Activated gamma-delta T cell treated with anti-CD3 and anti-CD28 coated beads, Interleukin-2, amount 50 U/mL, for 16 hours (primary cell): ENCODE measurements around the gene SLC25A19.
"Not testable (repeated sequence)": the region's sequence is repeated elsewhere in the genome, so short reads cannot be mapped to it uniquely, and the experiment has no call there.

Experiments used
- DNase-seq: peaks from one replicate; pipeline ENCODE4 v3.0.0-alpha.2; 2020; ENCODE audit warnings: low read depth

SLC25A19 gene

DNA sequence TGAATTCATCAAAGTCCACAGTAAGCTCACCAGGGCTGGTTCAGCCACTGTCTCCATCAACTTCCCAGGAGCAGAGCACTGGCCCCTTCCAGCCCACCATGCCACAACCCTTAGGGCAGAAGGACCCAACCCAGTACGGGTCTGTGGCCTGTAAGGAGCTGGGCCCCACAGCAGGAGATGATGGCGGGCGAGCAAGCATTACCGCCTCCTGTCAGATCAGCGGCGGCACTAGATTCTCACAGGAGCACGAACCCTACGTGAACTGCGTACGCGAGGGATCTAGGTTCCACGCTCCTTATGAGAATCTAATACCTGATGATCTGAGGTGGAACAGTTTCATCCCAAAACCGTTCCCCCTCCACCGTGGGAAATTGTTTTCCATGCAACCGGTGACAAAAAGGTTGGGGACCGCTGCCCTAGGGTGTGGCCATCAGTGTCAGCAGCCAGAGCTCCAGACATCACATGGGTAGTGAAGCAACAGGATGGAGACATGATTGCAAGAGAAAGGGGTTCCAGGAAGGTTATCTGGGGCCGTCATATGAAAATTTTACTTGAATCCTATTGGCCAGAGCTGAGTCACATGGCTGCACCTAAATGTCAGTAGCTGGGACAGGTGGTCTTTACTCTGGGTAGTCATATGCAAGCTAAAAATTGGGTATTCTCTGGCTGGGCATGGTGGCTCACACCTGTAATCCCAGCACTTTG is 12.4 kb upstream of the SLC25A19 start:
- no peak for DNase-seq

DNA sequence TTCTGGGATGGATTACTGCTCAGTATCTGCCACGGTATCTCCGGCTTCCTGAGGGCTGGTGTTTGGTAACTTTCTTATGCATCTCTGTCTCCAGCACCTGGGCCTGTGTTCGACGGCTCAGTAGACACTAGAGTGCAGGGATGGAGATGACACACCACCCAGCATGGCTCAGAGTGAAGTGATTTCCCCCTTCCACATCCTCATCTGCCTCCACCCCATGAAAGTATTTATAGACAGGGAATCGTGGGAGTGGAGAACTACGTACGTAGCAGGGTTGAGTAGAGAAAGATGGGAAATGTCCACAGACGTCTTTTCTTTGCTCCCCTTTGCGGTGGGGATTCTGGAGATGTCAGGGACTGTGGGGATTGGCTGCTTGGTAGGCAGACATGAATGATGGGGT is 11.8 kb upstream of the SLC25A19 start:
- DNase-seq, result no peak

DNA sequence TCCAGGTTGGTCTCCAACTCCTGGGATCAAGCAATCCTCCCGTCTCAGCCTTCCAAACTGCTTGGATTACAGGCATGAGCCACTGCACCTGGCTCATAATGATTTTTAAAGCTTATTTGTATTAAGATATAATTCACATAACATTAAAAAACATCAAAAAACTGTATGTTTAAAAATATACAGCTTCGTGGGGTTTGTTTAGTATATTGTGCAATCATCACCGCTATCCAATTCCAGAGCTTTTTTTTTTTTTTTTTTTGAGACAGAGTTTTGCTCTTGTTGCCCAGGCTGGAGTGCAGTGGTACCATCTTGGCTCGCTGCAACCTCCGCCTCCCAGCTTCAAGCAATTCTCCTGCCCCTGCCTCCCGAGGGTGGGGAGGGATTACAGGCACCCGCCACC is 11.0 kb upstream of the SLC25A19 start:
- no peak for DNase-seq

DNA sequence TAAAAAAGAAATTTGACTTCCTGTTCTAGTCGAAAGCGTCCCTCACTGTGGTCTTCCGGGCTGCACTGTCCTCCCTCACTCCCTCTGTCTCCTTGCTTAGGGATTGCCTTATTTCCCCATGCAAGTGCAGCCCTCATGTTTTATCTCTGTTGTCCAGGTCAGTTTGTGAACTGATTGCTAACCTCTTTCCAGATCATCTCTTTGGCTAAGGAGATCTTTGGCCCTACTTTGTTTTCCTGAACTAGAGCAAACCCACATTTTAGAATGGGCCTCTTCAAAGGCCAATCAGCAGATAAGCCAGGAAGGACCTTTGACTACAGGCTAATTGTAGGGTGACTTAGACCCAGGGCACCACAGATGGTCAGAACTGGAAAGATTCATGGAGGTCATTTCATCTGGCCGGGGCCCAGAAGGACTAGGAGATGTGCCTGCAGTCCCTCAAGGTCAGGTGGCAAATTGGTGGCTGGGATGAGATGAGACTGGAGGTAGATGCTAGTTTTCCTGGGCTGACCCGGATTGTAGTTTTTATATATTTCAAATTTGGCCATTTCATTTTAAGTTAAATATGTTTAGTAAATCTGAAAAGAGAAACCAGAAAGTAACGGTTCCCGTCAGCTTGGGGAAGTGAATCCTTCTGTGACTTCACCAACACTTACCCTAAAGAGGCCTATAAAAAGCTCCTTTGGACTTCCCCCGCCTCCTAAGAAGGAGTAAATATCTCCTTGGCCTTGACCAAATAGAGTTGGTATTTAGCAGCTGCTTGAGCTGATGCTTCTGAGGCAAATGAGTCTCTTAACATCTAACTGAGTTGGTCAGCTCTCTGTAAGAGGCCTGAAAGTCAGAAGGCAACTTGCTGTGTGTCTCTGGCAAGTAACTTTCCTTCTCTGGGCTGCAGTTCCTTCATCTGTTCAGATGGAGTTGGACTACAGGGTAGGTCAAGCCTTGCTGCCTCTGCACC is 6.2 kb upstream of the SLC25A19 start:
- no peak for DNase-seq

DNA sequence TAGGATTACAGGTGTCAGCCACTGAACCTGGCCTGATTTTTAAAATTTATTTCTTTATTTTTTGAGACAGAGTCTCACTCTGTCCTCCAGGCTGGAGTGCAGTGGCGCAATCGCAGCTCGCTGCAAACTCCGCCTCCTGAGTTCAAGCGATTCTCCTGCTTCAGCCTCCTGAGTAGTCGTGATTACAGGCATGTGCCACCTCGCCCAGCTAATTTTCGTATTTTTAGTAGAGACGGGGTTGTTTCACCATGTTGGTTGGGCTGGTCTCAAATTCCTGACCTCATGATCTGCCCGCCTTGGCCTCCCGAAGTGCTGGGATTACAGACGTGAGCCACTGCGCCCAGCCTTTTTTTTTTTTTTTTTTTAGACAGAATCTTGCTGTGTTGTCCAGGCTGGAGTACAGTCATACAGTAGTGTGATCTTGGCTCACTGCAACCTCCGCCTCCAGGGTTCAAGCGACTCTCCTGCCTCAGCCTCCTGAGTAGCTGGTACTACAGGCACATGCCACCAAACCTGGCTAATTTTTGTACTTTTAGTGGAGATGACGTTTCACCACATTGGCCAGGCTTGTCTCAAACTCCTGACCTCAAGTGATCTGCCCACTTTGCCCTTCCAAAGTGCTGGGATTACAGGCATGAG is 3.7 kb upstream of the SLC25A19 start:
- not testable (repeated sequence) for DNase-seq

DNA sequence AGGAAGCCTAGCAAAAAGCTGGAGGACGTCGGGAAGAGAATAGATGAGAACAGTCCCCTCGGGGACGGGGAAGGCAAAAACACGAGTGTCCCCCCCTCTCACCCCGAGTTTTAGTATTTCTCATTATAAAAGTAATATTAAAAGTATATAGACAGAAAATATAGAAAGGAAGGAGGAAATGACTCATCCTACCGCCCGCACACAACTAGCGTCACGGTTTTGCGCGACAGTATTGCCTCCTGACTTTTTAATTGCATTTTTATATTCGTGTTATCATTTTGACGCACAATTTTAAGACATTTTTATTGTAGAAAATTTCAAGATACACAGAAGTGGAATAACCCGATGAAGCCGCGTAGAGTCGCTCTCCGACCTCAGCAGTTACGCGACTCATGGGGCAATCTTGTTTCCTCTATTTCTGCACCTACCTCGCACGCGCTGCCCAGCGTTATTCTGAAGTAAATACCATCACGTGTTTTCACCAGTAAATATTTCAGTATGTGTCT is 652 bp upstream of the SLC25A19 start:
- peak; percentile 29 for DNase-seq

DNA sequence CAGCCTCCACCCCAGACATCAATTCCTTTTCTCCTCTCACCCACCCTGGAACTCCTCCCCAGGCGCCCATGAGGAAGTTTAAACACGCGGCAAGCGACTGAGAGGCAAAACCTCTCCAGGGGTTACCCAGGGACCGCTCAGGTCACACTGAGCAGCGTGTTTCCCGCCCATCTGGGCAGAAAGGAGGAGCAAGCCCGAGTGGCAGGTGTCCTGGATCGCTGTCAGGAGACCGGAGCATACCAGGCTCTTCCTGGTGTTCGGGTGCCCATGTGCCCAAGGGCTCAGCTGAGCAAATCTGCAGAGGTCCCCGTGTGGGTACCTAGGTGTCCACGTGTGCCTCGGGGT is 491 bp downstream of the SLC25A19 start:
- no peak for DNase-seq

DNA sequence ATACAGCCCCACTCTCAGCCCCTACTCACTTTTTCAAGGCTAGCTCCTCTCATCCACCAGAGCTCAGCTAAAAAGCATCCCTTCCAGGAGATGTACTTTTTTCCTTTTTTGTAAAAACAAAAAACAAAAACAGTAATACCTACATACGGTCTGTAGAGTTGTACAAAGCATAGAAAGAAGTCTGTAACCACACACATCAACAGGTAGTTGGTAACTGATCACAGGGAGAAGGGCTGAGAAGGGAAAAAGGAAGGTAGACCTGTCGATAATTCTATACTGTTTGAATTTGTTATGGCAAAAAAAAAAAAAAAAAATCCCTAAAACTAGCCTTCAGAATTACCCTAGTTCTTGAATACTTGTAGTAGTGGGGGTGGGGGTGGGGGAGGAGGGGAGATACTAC is 874 bp downstream of the SLC25A19 start:
- DNase-seq, result no peak

DNA sequence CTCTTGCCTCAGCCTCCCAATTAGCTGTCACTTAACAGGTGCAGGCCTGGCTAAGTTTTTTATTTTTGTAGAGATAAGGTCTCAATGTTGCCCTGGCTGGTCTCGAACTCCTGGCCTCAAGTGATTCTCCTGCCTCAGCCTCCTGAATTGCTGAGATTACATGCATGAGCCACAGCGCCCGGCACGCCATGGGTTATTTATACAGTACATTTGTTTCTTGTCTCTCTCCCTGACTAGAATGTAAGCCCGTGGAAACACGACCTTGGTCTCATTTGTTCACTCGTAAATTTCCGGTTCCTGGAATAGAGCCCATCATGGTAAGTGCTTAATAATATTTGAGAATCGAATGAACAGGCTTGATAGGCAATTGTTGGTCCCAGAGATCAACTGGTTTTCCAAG is 2.0 kb downstream of the SLC25A19 start:
- DNase-seq, result no peak

DNA sequence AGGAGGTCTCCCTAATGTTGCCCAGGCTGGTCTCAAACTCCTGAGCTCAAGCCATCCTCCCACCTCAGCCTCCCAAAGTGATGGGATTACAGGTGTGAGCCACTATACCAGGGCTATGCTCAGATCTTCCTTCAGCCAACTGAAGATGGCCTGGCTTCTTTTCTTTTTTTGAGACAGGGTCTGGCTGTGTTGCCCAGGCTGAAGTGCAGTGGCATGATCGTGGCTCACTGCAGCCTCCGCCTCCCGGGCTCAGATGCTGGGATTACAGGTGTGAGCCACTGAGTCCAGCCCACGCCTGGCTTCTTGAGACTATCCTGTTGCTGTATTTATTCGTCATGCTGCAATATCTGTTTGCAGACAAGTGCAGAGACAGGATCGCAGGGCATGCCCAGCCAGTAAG is 4.1 kb downstream of the SLC25A19 start:
- no peak for DNase-seq

DNA sequence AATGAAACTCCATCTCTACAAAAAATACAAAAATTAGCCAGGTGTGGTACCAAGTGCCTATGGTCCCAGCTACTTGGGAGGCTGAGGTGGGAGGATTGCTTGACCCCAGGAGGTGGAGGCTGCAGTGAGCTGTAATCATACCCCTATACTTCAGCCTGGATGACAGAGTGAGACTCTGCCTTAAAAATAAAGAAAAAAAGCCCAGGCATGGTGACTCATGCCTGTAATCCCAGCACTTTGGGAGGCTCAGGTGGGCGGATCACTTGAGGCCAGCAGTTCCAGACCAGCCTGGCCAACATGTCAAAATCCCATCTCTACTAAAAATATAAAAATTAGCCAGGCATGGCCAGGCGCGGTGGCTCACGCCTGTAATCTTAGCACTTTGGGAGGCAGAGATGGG is 9.0 kb downstream of the SLC25A19 start:
- DNase-seq, result not testable (repeated sequence)

DNA sequence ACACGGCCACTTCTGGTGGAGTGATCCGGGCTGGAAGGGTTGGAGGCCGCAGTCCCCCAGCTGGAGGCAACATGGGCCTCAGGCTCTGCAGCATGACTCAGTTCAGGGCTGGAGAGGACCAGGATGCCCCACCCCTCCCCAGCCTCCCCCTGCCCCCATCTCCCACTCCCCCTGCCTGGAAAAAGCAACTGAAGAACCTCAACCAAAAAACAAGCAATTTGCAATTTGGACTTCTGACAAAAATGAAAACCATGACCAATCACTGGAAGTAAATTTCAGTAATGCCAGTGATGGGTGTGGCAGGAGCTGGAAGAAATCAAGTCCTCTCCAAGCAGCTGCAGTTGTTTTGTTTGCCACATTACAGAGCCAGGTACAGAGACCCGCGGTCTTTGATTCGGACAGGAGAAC is 11.6 kb downstream of the SLC25A19 start:
- no peak for DNase-seq

DNA sequence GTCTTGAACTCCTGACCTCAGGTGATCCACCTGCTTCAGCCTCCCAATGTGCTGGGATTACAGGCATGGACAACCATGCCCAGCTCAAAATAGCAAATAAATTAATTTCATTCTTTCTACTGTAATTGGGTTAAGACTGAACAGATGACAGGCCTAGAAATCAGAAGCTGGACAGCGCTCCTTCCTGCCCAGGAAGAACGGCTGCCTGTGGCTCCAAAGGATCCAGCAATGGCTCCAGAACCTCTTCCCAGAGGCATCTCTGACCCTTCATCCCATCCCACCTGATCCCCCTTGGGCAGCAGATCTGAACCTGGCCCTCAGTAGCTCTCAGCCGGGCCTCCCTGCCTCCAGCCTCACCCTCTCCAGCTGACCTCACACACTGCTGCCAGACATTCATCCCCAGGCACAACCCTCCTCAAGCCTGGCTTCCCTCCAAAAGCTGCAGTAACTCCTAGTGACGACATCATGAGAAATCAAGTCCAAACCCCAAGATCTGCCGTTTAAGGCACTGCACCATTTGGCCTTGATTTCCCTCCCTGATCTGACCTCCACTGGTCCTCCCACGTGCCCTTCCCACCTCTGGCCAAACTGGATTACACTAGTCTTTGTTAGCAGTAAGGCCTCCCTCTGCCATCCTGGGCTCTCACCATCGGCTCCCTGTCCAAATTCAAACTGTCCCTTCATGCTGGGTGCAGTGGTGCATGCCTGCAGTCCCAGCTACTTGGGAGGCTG is 15.1 kb downstream of the SLC25A19 start:
- no peak for DNase-seq

DNA sequence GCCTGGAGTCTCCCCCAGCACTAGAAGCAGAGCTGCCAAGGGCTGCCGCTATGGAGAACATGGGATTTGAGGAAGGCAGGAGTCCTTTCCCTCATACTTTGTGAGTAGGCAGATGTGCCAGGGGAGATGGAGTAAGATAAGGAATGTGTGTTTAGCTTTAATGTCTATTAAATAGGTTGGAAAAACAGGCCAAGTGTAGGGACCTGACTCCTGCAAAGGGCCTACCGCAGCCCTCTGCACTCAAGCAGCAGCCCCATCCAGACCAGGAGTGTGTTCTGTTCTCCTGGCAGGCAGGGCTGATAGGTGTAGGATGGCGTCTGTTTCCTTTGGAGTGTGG is 16.4 kb downstream of the SLC25A19 start:
- no peak for DNase-seq

DNA sequence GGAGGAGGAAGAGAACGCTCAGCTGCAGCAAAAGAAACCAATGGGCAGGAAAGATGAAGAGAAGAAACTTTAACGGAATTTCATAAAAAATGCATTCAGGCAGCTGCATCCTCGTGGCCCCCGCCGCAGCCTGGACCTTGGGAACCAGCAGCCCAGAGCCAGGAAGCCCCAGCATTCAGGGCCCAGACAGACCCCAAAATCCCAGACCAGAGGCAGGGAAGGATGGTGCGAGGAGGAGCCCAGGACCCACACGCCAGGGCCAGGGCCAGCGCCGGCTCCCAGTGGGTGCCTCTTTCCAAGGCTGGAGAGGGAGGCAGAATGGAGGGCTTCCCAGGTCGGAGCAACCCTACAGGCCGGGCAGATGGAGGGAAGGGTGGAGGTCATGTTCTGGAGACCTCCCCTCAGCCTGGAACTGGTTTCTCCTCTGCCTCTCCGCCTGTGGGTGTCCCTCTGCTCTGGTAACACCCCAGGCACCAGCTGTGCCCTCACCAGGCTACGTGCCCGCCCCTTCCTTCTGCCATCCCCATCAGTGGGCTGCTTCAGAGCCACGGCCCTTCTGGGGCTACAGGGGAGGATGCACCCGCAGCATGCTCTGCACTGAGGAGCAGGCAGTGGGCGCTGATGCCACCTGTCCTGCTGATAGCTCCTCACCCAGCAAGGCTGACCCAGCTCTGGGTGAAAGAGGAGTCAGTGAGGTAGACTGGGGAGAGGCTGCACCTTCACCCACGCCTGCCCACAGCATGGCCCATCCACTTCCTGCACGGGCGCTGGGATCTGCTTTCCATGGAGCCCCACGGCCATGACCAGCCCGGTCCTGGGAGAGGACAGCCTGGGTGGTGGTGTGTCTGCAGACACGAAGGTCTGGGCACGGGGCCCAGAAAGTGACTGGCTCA is 17.0 kb downstream of the SLC25A19 start:
- DNase-seq, result no peak

DNA sequence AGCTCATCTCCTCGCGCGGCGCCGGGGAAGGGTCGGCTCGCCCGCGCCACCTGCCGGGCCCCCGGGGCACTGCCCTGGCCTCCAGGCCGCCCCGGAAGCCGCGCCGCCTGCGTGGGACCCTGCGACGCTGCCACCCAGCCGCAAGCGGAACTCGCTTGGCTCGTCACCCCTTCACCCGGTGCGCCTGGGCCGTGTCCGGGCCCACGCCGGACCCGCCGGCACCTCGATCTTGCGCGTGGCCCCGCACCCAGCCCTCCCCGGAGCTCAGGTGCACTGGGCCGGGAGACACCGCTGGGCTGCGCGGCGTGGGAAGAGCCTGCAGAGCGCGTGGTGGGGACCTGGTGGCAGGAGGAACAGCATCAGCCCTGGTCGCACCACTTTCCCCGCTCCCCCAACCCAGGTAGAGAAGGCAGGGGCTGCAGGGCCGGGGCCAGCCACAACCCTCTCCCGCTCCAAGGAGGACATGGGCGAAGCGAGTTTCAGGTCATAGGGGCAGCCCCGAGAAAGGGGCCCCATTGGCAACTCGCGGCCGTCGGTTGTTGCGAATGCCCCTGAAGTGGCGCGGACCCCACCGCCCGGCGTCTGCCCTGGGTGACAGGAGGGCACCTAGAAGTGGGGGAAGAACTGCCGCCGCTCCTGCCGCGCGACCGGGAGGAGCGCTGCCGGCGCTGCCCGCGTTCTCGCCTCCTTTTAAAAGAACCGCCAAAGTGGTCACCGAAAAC is 17.8 kb downstream of the SLC25A19 start:
- DNase-seq, result peak; percentile 78

DNA sequence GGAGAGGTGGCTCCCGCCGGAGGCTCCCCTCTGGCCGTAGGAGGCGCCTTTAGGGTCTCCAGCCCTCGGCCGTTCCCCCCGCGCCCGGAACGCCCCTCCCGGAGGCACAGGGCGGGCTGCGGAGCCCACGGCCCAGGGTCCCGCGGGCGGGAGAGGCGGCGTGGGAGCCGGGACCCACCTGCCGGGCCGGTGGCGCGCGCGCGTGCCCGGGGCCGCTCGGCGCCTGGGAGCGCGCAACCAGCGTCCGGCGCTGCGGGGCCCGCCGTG is 18.3 kb downstream of the SLC25A19 start, which contains the start of gene MIF4GD:
Gene MIF4GD, minus strand, starts transcription at position 266 of the 267 bp plus-strand sequence. CDS start 1,036 bp downstream, outside the sequence.
- no peak for DNase-seq

DNA sequence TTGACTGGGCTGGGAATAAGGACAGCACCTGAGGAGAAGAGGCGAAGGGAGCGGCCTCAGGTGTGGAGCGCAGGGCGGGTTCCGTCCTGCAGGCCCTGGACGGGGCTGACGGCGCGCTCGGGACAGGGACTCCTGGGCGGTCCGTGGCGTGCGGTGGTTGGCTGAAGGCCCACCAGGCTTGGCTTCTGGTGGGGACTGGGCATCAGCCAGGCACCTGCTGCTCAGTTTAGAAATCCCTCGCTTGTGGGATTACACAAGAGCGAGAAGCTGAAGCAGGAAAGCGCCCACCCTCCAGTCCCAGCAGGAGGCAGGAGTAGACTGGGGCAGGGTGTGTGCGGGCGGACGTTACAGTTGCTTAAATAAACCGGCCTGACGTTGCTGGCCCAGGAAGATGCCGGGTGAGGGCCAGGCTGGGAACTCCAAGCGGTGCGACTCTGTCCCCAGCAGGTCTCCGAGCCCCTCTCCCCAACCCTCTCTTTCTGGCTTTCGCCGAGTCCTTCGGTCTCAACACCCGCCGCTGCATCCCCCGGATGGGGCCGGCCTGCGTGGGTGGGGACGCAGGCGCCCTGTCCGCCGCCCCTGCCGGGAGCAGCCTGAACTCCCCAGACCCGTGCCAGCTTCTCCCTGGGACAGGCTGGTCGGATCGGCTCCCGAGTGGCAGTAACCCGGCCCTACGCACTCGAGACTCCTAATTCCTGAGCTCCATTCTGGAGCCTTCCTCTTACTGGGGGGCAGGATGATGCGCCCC is 18.8 kb downstream of the SLC25A19 start:
- peak; percentile 24 for DNase-seq

DNA sequence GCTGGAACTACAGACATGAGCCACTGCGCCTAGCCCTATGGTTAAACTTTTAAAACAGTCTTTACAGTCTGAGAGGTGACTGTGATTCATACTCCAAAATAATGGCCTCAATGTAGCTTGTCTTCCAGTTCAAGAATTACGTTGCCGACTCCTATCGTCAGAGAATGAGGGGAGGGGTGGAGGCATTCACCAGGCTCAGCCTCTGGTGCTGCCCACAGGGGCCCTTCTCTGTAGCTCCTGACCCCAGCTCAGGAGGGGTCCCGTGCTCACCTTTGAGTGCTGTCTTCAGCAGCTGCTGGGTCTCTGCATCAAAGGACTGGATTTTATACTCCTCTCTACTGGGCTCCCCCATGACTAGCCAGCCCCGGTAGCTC is 19.4 kb downstream of the SLC25A19 start:
- no peak for DNase-seq
